ENCODE data around the gene ATP6V1E1.

ATP6V1E1 gene

DNA sequence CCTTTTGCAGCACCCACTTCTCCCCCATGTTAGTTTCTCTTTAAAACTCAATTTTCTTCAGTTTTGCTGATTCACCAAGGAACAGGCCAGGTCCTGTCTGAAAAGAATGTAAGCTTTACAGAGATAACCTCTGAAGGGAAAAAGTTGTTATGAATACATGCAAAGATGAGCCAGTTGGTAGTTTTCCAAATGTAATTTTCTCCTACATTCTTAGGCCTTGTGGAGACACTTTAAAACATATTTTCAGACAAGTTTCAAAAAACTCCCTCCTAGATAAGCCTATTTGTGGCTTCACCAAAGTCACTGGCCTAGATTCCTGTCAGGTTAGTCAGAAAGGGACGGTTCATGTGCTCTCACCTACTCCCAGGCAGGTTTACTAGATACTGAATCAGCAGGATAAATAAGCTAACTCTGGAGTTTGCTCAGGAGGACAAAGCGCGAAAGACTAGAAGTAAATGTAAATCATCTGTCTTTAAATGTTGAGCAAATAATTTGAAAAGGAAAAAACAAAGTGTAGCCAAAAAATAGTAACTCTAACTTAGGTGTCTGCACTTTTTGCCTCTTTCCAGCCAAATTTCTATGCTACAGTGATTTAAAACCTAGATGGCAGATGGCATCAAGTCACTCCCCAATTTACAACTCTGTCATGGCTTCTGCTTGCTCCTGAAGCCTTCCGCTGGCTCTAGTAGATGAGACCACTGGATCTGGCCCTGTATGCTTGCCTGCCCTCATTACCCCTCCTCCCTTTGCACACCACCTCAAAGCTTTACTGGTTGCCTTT, 4.9 kb upstream of the ATP6V1E1 start:
- no peak for DNase-seq

DNA sequence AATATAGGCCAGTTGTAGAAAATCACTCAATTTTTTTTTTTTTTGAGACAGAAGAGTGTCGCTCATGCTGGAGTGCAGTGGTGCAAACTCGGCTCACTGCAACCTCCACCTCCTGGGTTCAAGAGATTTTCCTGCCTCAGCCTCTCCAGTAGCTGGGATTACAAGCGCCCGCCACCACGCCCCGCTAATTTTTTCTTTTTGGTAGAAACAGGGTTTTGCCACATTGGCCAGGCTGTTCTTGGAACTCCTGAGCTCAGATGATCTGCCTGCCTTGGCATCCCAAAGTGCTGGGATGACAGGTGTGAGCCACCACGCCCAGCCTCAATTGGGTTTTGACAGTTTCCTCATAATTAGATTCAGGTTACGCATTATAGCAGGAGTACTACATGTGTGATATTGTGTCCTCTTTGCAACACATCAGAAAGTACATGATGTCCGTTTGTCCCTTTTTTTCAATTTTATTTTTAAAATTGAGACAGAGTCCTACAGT, 2.6 kb upstream of the ATP6V1E1 start:
- DNase-seq = no peak

DNA sequence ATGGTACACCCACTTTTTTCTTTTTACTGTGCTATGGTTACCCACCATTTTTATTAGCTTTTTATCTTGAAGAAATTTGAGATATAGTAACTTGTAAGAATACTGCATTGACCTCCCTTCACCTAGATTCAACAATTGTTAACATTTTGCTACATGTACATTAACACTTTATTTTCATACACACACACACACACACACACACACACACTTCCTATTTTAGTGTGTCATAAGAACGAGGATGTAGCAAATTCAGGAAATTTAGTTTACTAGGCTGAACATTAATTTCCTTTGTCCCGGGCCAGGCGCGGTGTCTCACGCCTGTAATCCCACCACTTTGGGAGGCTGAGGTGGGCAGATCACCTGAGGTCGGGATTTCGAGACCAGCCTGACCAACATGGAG, 1.1 kb upstream of the ATP6V1E1 start:
- DNase-seq = no peak

DNA sequence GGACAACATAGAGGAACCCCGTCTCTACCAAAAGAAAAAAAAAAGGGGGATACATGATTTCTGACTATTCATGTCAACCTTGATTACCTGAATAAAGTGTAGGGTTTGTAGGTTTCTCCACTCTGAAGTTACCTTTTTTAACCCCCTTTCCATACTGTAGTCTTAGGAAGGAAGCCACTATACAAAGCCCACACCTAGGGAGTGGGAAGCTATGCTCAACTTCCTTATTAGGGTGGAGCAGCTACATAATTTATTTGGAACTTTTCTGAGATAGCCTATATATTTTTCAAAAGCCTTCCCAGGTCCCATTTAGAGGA, 582 bp upstream of the ATP6V1E1 start:
- DNase-seq = no peak

DNA sequence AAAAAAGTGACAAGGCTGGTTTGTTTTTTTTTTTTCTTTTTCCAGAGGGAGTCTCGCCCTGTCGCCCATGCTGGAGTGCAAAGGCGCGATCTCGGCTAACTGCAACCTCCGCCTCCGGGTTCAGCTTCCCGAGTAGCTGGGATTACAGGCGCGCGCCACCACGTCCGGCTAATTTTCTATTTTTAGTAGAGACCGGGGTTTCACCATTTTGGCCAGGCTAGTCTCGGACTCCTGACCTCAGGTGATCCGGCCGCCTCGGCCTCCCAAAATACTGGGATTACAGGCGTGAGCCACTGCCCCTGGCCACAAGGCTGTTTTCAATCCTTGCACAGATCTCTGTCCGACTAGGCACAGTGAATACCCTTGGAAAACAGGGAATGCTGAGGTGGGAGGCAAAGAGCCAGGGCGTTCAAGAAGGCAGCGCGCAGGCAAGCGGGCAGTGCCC, 566 bp downstream of the ATP6V1E1 start:
- no peak for DNase-seq

DNA sequence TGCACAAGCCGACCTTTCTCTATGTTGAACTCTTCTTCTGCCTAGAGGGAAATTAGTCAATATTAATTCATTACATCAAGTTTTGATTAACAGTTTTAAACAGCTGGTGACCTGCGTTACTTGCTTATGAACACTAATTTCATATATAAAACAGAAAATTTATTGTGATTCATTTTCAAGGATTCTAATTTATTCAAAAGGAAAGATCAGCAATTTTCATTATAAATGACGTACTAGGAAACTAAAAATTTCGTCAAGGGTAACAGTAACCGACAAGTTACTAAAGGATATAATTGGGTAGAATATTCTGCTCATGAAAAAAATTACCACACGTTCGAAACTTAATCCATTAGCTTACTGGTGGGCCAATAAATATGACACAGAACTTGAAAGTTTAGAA, 15.3 kb downstream of the ATP6V1E1 start:
- DNase-seq = no peak

DNA sequence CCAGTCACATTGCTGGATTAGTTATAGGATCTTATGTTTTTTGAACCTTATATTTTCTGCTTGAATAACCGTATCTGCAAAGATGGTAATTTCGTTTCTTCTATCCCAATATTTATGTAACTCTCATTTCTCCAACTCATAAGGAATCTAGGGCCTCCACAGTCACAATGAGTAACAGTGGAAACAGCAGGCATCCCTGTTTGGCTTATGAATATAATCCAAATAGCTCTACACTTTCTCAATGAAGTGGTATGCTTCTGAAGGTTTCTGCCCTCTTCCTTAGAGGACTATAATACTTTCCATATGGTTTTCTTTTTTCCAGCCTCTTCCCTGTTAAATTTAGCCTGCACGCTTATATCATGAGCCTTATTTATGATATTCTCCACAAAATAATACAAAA, 16.5 kb downstream of the ATP6V1E1 start:
- no peak for DNase-seq

DNA sequence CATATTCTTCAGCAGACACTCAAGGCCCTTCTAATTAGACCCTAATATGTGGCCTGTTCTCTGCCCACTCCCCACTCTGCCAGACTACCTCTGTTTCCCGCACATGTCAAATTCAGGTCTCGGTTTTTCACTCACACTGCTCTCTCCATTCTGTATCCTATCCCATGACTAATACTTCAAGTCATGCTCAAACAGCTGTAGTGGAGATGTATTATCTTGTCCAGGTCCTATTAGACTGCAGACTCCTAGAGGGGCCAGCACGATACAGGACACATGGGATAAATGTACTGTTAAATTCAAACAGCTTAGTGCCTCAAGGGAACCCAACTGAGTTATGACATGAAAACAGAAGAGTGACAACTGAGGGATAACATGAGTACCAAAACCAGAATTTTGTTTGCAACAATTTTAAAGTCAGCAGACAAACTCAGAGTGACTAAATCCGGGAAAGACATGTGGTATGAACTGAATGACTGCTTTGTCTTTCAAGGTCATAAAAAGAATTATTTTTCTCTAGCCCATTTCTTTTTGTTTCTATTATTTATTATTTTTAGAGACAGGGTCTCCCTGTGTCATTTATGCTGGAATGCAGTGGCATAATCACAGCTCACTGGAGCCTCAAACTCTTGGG, 20.5 kb downstream of the ATP6V1E1 start:
- DNase-seq = no peak

DNA sequence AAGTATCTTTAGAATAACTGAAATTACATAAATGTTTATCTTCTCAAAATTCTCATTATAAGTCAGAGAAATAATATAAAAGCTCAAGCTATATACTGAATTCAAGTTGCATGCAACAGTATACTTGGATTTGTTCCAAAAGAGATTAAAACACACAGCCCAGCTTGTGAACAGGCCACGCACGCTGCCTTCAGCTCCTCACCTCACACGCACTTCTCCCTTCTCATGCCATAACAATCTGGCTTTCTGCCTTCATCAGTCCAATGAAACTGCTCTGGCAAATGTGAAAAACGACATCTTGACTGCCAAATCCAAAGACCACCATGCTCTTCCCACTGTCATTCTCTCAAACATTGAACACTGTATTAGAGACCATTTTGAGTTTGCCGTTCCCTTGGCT, 22.1 kb downstream of the ATP6V1E1 start:
- DNase-seq = no peak

DNA sequence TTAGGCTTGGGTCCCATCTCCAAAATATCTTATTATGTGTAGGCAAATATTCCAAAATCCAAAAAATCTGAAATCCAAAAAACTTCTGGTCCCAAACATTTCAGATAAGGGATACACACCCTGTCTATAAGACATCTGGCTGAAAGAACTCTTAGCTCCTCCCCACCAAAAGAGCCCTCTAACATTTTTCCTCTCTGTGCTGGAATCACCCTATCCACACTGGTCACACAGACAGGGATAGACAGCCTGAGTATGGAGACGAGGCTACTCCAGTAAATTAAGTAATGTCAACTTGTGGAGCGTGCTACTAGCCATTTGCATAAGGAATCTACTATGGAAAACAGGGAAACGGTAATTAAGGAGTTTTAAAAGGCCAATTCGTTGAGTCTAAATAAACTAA, 24.9 kb downstream of the ATP6V1E1 start:
- no peak for DNase-seq

DNA sequence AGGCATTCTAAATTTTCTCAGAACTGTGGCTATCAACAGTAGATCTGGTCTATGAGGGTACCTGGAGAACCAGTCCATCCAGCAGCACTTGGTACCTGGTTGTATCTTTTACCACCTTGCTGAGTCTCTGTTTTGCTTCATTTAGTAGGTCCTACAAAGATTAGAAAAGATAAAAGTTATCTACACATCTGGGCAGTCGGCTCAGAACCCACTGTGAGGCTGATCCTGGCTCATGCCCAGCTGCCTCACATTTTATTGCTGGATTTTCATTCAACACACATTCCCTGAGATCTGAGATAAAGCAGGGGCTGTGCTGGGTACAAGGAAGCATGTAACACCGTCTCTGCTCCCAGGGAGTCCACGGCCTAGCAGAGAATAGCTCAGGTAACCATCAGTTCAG, 27.5 kb downstream of the ATP6V1E1 start:
- no peak for DNase-seq

DNA sequence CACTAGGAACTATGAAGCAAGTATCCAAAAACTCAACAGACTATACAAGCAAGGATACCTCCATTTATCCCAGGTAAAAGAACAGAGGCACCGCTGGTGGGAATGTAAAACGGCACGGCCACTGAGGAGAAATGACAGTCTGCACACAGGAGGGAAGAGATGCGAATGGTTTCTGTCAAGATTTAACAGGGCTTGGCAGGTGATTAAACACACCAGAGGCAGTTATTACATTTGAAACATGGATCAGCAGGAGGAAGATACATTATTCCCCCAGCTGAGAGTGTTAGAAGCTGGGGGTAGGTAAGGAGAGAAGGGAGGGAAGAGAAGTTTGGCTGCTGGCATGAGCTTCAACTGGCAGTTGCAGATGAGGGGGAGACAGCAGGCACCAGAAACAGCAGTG, 30.2 kb downstream of the ATP6V1E1 start:
- DNase-seq = no peak

DNA sequence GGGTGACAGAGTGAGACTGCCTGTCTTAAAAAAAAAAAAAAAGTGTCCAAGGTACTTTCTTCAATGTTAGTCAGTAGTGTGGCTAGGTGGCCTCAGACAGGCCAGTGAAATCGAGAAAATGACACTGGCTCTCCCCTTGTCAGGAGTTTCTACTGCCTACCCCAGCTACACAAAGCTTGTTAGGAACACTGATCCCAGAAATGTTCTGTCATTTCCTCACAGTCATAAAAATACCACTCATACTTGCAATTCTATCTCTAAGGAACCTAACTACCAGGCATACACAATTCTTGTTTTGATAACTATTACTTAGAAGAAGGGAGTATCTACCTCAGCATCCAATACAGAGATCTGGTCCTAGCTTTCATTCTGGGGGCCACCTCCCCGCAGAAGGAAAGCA, 31.3 kb downstream of the ATP6V1E1 start:
- no peak for DNase-seq

DNA sequence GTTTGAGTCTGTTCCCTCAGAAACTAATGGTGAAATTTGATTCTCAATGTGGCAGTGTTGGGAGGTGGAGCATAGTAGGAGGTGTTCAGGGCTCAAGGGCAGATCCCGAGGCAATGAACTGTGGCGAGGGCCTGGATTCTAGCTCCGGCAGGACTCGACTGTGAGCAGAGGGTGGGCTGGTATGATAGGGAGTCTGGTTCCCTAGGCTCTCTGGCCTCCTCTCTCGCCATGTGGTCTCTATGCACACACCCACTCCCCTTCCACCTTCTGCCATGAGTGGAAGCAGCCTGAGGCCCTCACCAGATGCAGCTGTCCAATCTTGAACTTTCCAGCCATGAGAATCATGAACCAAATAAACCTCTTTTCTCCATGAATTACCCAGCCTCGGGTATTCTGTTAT, 32.3 kb downstream of the ATP6V1E1 start:
- no peak for DNase-seq

DNA sequence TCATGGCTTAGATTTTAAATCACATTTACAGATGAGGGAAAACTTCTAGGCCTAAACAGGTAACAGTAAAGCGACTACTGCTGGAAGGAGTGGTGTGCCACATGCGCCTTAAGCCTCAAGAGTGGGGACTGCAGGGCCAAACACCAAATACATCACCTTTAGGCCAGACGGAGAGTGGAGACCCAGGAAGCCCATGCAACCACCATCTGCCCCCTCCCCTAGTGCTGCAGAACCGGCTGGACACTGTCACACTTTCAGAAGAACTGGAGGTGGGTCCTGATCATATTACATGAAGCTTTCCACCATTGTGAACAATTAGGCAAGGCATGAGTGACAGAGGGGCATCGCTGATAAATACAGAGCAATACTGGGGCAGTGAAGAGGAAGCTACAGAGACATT, 36.3 kb downstream of the ATP6V1E1 start:
- no peak for DNase-seq

DNA sequence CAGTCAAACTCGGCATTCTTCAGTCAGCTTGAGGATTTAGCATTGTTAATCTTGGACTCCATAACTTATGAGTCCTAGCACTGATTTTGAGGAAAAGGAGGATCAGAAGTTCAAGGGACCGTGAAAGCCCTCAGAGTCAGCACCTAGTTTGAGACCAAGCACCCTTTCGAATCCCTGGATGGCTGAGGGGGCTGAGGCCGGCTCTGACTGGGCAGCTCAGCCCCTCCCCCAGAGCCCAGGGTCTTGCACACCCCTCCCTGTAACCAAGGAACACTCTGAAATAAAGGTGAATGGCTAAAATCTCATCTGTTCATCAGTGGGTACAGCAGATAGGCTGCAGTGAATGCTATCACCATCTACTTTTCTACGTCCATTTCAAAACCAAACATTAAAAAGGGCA, 38.0 kb downstream of the ATP6V1E1 start:
- DNase-seq = no peak

DNA sequence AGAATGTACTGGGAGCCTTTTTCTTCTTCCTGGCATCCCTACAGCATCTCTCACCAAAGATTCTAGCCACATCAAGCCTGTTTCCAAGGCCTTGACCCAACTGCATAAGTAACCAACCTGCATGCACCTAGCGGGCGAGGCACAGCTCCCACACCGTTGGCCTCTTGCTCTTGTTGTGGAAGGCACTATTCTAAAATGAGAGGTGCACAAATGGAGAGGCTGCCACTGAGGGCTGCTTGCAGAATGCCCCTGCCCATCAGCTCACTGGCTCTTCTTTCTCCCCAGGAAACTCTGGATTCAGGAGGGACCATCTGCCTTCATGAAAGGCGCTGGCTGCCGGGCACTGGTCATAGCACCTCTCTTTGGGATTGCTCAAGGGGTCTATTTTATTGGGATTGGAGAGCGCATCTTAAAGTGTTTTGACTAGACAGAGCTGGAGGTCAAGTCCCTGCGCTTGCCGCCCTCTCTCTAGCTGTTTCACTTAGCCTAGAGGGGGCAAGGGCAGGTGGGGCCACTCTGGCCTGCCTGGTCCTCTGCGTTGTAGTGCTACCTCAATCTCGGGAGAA, 38.7 kb downstream of the ATP6V1E1 start:
- no peak for DNase-seq

DNA sequence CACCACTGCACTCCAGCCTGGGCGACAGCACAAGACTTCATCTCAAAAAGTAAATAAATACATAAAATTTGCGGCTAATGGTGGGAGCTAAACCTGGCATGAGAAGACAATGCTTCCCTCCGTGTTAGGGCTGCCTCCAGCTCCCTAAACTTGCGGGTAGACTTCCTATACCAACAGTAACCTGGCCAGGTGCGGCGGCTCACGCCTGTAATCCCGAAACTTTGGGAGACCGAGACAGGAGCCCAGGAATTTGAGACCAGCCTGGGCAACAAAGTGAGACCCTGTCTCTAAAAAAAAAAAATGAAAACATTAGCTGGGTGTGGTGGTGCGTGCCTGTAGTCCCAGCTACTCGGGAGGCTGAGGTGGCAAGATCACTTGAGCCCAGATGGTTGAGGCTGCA, 39.9 kb downstream of the ATP6V1E1 start:
- no peak for DNase-seq

DNA sequence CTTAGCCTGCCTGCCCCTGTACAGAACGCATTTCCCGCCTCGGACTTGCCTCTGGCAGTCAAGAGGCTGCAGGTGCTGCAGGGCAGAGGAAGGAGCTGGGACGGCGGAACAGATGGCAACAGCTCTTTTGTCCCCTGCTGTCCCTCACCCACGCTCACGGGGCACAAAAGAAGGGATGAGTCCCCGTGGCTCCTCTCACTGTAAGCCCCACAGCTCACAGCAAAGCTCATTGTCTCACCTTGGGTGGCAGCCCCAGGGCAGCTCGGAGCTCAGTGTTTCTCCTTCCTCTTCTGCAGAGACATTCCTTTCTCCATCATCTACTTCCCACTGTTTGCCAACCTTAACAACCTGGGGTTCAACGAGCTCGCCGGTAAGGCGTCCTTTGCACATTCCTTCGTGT, 40.9 kb downstream of the ATP6V1E1 start:
- no peak for DNase-seq

DNA sequence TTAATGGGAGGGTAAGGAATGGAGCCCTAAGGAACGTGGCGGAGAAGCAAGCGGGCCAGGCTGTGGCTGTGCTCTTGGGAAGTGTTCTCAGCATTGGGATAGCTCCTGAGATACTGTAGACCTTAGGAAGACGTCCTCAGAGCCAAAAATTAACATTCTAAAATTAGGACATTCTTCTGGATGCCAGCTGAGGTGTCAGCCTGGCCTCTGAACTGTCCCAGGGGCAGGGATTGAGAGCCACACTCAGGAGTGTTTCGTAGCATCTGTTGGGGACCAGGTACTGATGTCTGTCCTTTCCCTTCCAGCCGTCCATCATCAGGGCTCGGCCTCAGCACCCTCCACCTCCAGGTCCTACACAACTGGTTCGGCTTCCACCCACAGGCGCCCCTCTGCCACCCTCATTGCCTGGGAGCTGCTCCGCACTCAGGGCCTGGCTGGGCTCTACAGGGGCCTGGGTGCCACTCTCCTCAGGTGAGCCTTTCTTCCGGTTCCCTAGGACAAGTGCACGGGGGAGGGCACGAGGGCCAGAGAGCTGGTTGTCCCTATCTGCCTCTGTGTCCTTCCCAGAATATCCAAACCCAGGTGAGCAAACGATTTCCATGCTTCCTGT, 41.6 kb downstream of the ATP6V1E1 start:
- DNase-seq = no peak

DNA sequence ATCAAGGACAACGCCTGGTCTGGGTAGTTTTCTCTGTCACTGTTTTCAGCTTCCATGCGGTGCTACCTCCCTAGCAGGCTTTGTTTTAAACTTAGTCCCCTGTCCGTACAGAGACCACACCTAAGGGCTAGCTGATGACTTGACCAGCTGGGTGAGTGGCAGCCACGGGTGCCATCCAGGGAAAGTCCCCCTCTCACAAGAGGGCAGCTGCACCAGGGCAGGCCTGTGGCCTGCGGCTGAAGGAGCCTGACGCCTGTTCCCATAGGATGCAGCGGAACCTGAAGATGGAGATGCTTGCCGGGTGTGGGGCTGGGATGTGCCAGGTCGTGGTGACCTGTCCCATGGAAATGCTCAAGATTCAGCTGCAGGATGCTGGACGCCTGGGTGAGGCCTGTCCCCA, 45.4 kb downstream of the ATP6V1E1 start:
- no peak for DNase-seq

DNA sequence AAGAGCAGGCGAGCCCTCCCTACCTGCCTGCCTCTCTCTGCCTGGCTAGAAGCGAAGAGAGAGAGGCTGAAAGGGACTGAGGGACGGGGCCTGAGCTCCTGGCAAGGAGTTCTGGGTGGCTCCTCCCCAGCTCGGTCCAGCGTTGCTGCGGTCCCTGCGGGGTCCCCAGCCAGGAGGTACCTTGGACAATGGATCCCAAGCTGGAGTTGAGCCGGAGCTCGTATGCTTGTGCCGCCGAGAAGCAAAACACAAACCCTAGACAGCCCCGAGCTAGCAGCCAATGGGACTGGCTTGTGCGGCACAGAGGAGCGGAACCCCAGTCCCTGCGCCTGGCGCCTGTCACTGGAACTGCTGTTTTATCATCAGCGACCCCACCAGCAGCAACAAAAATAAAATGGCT, 46.9 kb downstream of the ATP6V1E1 start:
- no peak for DNase-seq

DNA sequence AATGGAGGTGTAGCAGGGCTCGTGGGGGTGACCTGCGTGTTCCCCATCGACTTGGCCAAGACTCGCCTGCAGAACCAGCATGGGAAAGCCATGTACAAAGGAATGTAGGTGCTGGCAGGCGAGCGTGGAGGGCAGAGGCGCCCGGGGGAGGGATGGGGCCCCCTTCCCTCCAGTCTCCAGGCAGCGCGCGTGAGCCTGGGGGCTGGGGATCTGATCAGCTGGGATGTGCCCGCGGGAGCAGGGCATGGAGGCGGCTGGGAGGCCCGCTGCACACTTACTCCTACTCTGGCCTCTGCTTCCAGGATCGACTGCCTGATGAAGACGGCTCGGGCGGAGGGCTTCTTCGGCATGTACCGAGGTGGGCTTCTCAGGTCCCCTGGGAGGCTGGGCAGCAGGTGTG, 47.5 kb downstream of the ATP6V1E1 start:
- no peak for DNase-seq

DNA sequence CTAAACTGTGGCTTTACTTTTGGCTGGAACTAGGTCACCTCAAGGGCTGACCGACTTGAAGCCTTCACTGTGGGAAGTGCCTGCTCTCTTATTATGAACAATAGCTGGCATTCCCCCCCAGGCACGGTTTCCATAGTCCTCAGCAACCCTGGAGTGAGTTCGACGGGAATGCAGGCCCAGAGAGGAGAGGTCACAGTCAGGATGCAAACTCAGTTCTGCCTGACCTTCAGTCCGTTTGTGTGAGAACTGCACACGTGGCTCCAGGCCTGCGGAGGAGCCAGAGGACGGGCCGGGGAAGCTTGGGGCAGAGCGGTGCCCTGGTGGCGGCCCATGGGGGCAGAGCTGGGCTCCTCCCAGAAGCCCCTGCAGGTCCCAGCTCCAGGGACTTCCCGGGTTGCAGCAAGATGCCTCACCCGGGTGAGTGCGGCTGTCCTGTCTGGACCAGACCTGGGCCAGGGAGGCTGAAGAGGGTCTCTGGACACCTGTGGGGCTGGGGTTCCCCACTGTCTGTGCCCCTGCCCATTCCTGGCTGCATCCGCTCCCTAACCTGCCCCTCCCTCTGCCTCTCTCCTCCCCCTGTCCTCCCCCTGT, 48.0 kb downstream of the ATP6V1E1 start:
- no peak for DNase-seq
